HG03196 (cell line): ENCODE measurements around the gene USP35.
"Not testable (repeated sequence)": the region's sequence is repeated elsewhere in the genome, so short reads cannot be mapped to it uniquely, and the experiment has no call there.

Experiments used
- ATAC-seq: cut with Tn5 transposase; IDR thresholded peaks from one replicate; pipeline ENCODE4 v1.9.1; 2021; ENCODE audit not compliant: unreplicated experiment

The USP35 gene

GRCh38 chr11:78231962-78232501 is 43.3 kb downstream of the USP35 start:
- no peak for ATAC-seq

GRCh38 chr11:78233046-78233445 is 44.3 kb downstream of the USP35 start:
- not testable (repeated sequence) for ATAC-seq

- no peak for ATAC-seq
Measured at GRCh38 chr11:78234006-78234405, 45.3 kb downstream of the USP35 start.

- no peak for ATAC-seq
Measured at GRCh38 chr11:78237293-78238046, 48.8 kb downstream of the USP35 start.

- ATAC-seq = no peak
Measured at GRCh38 chr11:78239781-78240180, 51.1 kb downstream of the USP35 start.

GRCh38 chr11:78241475-78241874 is 52.8 kb downstream of the USP35 start:
- no peak for ATAC-seq

GRCh38 chr11:78244080-78244479 is 55.4 kb downstream of the USP35 start:
- no peak for ATAC-seq

GRCh38 chr11:78244546-78245255 is 56.0 kb downstream of the USP35 start:
- ATAC-seq = no peak

GRCh38 chr11:78248191-78248590 is 59.5 kb downstream of the USP35 start:
- ATAC-seq = no peak

- ATAC-seq = no peak
Measured at GRCh38 chr11:78248903-78249302, 60.2 kb downstream of the USP35 start.

- no peak for ATAC-seq
Measured at GRCh38 chr11:78250099-78250498, 61.4 kb downstream of the USP35 start.

GRCh38 chr11:78251083-78251775 is 62.5 kb downstream of the USP35 start:
- no peak for ATAC-seq

GRCh38 chr11:78253797-78254196 is 65.1 kb downstream of the USP35 start:
- ATAC-seq = no peak

- ATAC-seq = no peak
Measured at GRCh38 chr11:78254268-78254667, 65.5 kb downstream of the USP35 start.

GRCh38 chr11:78255919-78256318 is 67.2 kb downstream of the USP35 start:
- ATAC-seq = no peak

GRCh38 chr11:78256962-78257361 is 68.2 kb downstream of the USP35 start:
- no peak for ATAC-seq

GRCh38 chr11:78257654-78258053 is 68.9 kb downstream of the USP35 start:
- no peak for ATAC-seq

GRCh38 chr11:78259777-78260487 is 71.2 kb downstream of the USP35 start:
- no peak for ATAC-seq

- no peak for ATAC-seq
Measured at GRCh38 chr11:78261367-78261766, 72.6 kb downstream of the USP35 start.

GRCh38 chr11:78261828-78262227 is 73.1 kb downstream of the USP35 start:
- ATAC-seq = no peak

- no peak for ATAC-seq
Measured at GRCh38 chr11:78262238-78262637, 73.5 kb downstream of the USP35 start.
